NOMO-1 treated with DMSO at 0.1 percent for 48 hours (cell line): ENCODE data around the gene AMOTL1.
A peak's percentile ranks its signal among the peaks of the same experiment; 100 is the strongest.

Source experiments
- DNase-seq: peaks from one replicate; lab custom pipeline; 2025; ENCODE audit not compliant: unreplicated experiment; lab: John Stamatoyannopoulos, UW

Gene AMOTL1

DNA sequence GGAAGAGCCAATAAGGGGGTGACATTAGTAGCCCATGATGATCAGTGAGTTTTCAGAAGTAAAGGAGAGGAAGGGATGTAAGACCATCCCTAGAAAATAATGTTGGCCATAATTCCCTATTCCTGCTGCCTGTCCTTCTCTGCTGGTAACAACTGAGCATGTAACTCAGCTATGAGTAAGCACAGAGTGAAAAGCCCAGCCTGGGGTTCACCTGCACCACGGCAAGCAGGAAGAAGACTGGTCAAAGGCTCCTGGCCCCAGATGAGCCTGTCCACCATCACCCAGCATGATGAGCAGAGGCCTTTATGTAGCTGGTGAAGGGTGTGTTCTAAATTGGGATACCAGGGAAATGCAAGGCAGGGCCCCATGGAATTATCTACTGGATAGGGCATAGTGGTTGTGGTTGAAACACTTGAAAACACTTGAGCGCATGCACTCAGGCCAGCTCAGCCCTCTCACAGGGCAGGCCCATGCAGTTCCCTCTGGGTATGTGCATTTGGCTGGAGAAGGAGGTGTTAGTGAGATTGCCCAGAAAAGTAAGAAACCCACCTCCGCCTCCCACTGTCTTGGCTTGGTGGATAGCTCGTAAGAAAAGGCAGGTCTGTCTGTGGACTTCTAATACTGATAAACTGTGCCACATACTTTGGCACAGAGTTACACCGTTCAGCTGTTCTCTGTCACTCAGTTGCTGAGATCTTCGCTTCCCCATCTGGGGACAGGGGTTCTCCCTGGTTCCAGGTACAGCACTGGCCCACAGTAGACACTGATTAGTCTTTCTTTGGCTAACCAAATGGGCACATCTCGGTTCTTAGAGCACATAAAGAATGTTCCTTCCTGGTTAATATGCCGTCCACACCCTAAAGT is 86.8 kb downstream of the AMOTL1 start:
- no peak for DNase-seq

DNA sequence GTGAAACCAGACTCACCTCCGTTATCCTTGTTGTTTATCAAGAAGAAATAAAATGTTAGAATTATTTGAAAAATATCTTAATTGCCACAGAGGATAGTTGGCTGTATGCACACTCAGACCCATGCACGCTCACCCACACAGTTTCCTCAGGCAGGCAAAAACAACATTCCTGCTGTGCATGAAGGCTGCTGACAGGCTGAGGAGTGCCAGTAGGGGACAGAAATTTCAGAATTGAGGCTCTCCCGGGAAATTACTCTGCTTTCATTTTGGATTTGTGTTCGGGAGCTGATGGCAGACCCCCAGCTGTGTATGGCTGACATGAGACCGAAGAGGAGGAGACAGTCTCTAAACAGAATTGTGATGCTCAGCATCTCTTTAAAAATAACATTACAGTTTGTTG is 87.5 kb downstream of the AMOTL1 start:
- no peak for DNase-seq

DNA sequence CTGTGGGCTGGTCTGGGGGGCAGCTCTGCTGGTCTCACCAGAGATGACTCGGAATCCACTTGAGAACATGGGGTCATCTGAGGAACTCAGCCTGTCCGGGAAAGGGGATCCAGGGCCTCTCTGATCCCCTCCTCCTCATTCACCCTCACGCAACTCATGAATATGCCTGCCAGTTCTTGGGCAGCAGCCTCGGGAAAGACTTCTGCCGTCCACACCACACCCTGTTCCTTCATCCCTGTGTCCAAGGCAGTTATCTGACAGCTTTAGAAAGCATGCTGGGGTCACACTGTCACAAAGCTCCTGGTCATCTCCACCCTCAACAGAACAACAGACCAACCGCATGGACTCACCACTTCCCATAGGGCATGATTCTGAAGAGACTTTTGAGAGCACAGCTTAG is 88.3 kb downstream of the AMOTL1 start:
- DNase-seq, result no peak

DNA sequence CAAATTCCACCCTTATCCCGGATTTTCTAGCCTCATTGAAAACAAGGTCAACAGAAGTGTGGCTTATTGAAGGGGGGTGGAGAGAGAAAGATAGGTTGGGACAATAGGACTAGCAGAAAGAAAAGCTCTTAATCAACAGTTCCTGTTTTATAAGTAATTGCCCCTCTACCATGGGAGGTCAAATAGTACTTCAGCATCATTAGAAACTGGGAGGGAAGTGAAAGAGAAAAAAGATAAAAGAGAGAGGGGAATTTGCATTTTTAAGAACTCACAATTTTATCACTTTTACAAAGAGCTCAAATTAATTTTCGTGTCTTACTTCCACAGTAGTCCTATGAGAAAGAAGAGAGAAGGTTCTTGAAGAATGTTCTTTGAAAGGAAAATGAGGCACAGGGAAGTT is 89.2 kb downstream of the AMOTL1 start:
- DNase-seq, result peak; percentile 28

DNA sequence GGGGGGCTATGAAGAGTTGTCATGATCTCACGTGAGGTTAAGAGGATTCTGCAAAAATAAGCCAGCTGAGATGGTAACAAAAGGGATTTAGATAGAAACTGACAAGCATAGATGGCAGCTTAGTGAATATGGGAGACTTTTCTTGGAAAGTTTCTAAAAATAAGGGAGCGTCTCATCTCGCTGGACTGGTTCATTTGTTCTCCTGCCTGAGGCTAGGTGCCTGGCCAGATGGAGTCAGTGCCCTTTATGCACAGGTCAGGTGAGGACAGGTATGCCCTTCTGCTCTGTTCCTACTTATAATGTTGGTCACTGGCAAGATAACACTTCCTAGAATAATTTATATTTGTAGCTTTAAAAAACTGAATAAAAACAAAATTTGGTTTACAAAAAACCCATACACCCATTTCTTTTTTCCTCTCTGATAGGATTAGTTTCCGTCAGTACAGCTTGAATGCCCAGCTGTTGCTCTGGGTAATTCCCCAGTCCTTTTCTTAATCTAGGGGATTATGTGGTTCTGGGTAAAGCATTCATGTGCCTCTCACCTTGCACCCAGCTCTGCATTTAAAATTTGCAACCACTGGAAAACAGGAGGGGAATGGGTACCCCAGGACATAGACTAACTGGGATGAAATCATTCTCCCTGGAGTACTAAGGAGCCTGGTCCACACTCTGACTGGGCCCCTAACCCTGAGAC is 90.0 kb downstream of the AMOTL1 start:
- DNase-seq, result no peak

DNA sequence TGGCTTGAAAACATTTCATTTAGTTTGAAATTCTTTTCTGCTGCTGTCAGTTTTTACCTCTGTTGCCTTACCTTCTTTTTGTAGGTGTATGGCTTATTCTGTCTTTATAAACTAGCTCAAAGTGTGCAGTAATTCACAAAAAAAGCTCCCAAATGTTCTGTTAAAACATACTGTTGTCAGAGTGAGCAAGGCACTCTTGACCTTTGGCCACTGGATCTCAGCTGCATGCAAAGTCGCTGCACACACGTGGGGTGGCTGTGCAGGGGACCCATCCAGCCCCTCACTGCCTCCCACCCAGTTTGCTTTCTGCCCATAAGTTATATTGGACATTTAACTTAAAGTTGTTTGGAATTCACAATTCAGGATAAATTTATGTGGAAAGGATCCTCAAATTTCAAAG is 92.2 kb downstream of the AMOTL1 start:
- DNase-seq, result no peak

DNA sequence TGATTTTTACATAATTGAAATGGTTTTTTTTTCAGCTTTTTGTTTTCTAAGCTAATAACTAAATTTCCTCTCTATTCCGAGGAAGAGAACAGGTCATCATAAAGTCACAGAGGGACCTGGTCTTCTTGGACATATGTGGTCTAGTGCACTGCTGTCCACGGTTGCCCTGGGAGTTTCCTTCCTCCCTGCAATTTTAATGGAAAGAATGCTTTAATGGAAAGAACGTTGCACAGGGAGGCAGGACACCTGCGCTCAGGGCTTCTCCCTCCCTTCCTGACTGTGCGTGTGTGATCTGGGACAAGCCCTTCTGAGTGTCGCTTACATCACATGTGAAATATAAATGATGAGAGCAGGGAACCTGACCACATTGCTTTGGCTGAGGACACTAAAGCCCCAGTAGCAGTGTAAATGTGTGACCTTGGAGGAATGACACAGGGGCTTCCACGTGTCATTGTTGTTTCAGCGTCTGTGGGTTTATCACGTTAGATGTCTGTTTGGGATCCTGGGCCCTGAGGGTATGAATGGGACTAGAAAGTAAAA is 93.2 kb downstream of the AMOTL1 start:
- no peak for DNase-seq

DNA sequence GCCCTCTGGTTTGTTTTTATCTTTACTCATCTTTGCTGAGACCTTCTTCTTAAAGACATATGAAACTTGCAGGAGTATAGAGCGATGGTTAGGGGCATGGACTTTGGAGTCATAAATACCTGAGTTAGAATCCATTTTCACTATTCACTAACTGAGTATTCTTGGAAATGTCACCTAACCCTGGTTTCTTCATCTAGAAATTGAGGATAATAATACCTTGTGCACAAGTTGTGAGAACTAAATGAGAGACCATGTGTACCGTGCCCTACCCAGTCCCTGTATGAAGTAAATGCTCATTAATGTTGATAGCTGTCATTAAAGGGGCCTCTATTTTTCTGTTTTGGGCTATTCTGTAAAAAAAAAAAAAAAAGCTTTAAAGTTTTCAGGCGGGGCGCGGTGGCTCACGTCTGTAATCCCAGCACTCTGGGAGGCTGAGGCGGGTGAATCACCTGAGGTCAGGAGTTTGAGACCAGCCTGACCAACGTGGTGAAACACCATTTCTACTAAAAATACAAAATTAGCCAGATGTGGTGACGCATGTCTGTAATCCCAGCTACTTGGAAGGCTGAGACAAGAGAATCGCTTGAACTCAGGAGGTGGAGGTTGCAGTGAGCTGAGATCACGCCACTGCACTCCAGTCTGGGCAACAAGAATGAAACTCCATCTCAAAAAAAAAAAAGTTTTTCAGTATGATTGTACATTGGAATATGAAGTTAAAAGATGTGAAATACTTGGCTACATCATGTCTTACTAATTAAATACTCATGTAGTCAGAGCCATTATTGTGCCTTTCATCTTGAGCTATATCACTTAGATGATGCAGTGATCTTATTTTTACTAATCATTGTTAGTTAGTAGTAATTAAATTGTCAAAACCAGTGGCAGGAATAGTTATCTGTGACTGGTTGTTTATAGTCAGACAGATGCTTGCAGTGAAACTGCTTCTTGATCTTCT is 95.0 kb downstream of the AMOTL1 start:
- no peak for DNase-seq

DNA sequence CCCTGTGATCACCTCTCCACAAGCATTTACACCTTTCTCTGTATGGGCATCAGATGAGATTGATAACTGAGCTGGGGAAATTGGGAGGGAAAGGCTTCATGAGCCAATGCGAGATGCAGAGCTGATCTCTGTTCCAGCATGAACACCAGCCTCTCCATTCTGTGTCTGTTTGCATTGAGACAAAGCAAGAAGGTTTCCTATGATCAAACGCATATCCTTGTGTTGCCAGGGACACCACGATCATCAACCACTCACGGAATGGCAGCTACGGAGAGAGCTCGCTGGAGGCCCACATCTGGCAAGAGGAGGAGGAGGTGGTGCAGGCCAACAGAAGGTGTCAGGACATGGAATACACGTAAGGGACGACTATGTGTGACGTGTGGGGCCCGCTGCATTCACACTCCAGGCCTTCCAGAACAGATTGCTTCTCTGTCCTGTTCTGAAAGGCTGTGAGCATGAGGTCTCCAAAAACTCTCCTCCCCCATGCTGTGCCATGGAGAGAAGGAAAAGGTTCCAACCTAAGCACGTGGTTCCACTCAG is 96.4 kb downstream of the AMOTL1 start:
- no peak for DNase-seq

DNA sequence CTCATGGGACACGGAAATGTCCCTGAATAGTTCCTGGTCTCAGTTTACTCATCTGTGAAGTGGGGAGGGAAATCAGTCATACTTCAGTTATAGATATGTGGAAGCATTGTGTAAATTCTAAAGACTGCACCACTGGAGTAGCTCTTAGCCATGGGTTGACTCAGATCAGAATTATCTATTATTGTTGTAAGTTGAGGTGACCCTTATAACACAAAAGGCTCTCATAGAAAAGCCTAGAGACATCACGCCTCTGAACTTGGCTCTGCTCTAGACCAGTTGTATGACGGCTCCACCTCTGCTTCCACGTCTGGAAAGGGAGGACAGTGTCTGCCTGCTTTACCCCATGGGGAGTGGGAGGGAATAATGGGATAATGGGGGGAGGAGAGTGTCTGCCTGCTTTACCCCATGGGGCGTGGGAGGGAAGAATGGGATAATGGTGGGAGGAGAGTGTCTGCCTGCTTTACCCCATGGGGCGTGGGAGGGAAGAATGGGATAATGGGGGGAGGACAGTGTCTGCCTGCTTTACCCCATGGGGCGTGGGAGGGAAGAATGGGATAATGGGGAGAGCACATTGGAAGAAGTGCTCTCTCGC is 98.2 kb downstream of the AMOTL1 start:
- no peak for DNase-seq

DNA sequence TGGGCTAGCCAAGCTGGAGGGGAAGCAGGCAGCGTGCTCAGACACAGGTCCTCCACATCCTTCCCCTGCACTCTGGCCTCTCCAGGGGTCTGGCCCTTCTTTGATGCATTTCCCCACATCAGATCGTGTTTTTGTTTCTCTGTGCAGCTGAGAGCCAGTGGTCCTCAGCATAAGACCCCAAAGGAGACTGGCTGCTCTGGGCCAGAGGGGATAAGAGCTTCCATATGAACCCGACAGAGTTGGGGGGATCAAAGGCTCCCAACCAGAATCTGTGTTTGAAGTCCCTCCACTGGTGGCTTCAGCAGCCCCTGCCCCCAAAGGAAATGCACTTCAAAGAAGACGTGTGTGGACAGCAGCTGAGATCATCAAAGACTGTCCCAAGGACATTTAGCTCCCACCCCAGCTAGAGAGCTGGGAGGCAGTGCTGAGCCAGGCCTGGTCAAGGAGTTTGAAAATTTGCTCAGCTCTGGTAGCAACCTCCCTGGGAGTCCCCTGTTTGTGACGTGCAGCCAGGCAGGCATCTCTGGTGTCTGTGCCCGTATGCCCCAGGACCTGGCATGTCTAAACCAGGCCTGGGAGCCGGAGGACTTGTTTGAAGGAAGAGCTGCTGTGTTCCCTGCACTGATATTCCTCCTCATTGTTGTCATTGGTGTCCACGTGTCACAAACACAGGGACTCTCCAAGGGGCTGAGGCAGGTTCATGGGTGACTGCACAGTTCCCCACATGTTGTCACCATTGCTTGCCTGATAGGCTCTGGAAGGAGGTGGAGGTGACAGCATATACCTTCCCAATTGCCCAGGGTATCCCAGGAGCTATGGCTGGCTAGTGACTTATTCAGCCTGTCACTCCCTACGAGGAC is 99.0 kb downstream of the AMOTL1 start:
- no peak for DNase-seq

DNA sequence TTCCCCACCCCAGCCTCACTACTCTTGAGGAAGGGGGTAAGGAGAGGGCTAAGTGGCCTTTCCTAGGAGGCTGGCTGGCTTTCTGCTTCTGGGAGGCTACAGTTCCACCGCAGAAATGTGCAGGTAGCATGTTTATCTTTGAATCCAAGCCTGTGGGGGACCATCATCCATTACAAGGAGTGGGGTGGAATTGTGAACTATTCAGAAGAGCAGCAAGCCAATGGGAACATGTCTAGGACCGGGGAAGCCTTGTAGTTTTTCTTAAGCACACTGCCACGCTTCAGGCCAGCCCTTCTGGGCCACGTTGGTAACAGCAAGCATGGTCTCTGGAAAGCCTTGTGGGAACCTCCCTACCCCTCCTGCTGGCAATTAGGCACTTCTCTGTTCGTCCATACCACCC is 100.3 kb downstream of the AMOTL1 start:
- no peak for DNase-seq

DNA sequence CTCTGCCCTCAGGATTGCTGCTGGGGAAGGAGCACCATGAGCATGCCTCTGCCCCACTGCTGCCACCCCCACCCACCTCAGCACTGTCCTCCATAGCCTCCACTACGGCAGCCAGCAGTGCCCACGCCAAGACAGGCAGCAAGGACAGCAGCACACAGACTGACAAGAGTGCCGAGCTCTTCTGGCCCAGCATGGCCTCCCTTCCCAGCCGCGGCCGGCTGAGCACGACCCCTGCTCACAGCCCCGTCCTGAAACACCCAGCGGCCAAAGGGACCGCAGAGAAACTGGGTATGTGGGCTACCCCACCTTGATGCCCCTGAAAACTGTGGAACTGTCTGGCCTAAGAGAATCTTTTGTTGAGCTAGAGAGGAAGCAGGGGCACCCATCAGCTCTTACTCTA is 101.0 kb downstream of the AMOTL1 start:
- no peak for DNase-seq

DNA sequence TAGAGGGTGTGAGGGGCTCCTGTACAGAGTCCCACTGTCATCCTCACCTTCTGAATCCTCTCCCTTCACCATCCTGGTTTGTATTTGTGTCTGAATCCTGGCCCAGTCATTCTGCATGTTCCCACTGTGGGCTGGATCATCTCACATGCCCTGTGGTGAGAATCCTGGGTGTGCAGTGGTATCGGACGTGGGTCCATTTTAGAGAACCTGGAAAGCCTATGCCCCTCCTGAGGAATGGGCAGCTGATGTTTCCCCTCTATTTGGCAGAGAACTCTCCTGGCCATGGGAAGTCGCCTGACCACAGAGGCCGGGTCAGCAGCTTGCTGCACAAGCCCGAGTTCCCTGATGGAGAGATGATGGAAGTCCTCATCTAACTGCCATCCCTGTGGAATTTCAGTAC is 102.3 kb downstream of the AMOTL1 start:
- no peak for DNase-seq

DNA sequence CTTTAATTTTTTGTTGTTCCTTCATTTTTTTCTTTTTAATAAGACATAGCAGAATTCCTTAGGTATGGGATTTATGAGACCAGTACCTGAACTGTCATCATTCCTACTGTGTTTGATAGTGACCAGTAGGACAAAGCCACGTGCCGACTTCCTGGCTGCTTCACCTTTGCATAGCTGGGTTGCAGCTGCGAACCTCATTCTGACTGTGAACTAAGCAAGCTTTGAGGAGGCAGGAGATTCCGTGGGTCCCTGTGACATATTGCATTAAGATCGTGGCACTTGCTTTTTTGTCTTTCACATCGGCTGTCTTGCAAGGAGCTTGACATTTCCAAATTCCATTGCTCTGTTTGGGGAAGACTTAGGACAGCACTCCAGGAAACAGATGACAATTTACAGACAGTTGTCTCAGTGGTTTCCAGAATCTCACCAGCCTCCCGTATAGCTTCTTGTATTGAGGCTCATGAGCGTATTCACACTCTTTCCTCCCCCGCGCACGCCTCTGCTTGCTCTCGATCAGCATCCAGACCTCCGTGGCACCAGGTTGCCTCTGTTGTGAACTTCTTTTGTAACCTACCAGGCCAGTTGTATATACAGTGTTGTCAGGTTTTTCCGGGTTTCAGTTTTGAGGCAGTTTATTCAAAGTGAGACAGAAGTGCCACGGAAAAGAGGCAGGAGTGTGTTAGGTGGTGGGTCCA is 103.5 kb downstream of the AMOTL1 start:
- no peak for DNase-seq

DNA sequence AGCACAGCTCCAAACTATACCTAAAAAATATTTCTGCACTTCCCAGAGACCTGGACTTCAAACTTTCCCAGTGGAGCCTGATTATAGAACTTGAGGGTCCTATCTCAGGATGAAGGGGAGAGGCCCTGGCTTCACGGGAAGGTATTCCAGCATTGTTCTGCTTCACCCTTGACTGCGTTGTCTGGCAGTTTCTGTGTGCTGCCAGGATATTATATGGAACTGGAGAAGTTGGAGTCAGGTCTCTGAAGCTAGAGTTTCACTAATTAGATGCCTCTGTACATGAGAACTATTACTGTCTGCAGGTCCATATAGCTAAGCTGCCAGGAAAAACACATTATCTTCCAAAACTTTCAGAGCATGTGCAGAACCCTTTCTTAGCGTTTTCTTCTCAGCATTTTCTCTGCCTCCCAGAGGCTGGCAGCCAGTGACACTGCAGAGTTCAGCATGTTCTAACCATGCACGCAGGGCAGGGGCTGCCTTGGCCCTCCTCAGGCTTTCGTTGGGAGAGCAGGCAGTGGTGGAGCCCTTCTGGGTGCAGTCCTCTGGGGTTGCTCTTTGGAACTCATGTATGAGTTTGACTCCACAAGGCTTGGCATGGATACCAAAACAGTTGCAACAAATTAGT is 105.9 kb downstream of the AMOTL1 start:
- no peak for DNase-seq

DNA sequence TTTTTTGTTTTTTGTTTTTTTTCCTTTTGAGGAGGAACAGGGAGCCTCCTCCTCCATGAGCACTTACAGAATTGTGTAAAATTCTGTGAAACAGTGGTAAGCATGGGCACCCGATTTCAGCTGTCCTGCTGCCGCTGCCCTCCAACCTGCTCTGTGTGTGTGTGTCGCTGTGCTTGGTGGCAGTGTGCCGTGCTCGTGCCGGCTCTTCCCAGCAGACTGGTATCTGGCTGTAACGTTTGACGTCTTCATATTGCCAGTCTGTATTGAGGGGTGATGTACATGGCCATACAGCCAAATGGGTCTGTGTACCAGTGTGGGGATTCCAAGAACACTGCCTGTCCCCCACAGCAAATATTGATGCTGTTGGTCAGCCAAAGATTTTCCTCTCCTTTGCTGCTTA is 108.1 kb downstream of the AMOTL1 start:
- no peak for DNase-seq

DNA sequence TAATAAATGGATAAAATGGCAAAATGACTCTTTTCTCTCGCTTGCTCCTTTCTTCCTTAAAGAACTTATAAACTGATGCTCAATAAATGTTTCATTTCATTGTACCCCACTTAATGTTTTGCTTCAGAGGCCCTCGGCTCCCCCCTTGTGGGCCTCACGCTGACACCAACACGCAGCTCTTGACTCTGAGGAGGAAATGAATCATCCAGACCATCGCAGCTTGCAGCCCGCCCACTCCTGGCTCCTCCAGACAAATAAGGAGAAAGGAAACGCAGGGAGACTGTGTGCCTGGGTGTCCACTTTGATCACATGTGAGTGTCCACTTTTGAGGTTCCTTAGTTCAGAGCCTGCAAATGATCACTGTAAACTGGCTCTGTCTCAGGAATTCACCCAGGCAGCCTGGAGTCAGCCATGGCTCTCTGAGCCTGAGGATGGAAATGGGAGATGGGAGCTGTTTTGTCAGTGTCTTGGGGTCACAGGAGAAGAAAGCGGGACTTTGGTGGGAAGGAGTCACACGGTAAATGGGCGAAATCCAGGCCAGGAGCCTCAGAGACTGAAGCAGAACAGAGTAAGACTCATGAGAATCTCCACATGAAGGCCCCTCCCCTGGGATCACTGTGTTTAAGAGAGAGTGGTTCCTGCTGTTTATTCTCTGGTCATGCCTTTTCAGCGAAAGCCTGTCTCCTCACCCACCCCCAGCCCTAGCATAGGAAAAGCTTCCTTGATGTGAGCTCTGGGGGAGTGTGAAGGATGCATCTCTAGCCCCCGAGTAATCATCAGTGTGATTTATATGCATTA is 108.7 kb downstream of the AMOTL1 start:
- DNase-seq, result peak; percentile 84
